ENCODE results near the gene FOXN4.

DNA sequence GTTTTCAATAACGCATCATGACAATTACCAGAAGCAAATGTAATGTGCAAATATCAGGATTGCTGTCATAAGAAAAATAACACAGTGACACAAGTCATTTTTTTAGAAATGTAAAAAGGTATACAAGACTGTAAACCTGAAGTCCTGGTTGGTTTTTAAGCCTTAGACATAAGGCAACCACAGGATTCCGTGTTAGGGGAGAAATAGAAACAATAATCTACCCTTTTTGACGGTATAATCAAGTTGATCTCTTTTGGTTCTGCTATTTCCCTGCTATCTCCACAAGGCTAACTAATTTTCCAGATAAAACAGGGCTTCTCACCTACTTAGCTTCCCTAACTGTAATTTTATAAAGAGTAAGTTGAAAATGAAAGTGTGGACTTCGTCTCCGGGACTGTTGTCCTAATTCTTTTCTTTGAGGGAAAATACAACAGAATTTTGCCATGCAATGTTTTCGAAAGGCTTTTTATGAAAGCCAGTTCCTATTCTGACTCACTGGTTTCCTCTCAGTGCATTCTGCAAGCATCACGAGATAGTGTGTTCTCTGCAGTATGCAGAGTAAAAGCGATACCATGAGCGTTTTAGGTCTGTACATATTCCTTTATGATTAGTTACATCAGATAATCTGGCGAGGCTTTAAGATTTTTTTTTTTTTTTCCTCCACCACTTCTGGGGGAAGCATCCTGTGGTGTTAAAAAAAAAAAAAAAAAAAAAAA, 49.2 kb upstream of the FOXN4 start:
- TF ChIP-seq NR3C1 (CRISPR knock-in tag; conservative IDR thresholded peaks at IDR 0.05; ENCODE audit: low read depth) (no peak), CTCF (IDR thresholded peaks at IDR 0.05) (no peak), GTF2I (CRISPR knock-in tag; conservative IDR thresholded peaks at IDR 0.05) (no peak), NFYB (CRISPR knock-in tag; conservative IDR thresholded peaks at IDR 0.05; ENCODE audit: low read depth) (no peak), ESRRA (CRISPR knock-in tag; IDR thresholded peaks at IDR 0.05; ENCODE audit: borderline replicate concordance) (no peak), JUN (CRISPR knock-in tag; IDR thresholded peaks at IDR 0.05) (no peak), ZNF232 (CRISPR knock-in tag; IDR thresholded peaks at IDR 0.05) (no peak)
- TF ChIP-seq, protein P1, sequence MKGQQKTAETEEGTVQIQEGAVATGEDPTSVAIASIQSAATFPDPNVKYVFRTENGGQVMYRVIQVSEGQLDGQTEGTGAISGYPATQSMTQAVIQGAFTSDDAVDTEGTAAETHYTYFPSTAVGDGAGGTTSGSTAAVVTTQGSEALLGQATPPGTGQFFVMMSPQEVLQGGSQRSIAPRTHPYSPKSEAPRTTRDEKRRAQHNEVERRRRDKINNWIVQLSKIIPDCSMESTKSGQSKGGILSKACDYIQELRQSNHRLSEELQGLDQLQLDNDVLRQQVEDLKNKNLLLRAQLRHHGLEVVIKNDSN (CRISPR knock-in tag; IDR thresholded peaks at IDR 0.05): no peak
- TF ChIP-seq, protein P2, sequence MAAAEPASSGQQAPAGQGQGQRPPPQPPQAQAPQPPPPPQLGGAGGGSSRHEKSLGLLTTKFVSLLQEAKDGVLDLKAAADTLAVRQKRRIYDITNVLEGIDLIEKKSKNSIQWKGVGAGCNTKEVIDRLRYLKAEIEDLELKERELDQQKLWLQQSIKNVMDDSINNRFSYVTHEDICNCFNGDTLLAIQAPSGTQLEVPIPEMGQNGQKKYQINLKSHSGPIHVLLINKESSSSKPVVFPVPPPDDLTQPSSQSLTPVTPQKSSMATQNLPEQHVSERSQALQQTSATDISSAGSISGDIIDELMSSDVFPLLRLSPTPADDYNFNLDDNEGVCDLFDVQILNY (CRISPR knock-in tag; IDR thresholded peaks at IDR 0.05): no peak

Measured in WTC11 (cell line).